PC-3 (cell line): ENCODE results near the gene SCUBE1. TPM values are rescaled to one million over a fixed set of nuclear protein-coding genes. Genes with fewer than 3 reads are reported as not detected.
A peak's percentile ranks its signal among the peaks of the same experiment; 100 is the strongest.

ENCODE experiments used
- ATAC-seq: fragments of 200-7000 bp; cut with Tn5 transposase; 2 replicates; pipeline ENCODE4 v1.9.1; 2020; ENCODE audit warnings: mild to moderate bottlenecking, moderate library complexity
- BruUV-seq: library from RNA; stranded (reverse); fragments of 400-500 nt; replicated peaks from 2 replicates; lab custom pipeline; 2021; lab: Mats Ljungman, UMichigan
- CTCF ChIA-PET: fragments of 300-600 bp; sonication (Branson Sonifier 250); formaldehyde crosslinking; loops from one replicate; lab custom pipeline; 2022; ENCODE audit warnings: antibody characterized with exemption; lab: Charles Lee
- POLR2A ChIA-PET: fragments of 300-600 bp; sonication (Branson Sonifier 250); formaldehyde crosslinking; loops from one replicate; lab custom pipeline; 2022; ENCODE audit warnings: antibody characterized with exemption; ENCODE audit not compliant: unreplicated experiment; lab: Charles Lee
- DNase-seq: peaks from one replicate; pipeline ENCODE4 v3.0.0-alpha.2; 2015
- H2AFZ ChIP-seq: fragments of 300-600 bp; sonication (generic); 2 replicates; pipeline ENCODE4 v1.6.0; 2016; ENCODE audit warnings: antibody characterized with exemption, low read length
- H3F3A ChIP-seq: fragments of 300-600 bp; sonication (generic); one replicate; pipeline ENCODE4 v1.6.0; 2017; ENCODE audit warnings: antibody characterized with exemption, low read length, control low read depth, mild to moderate bottlenecking; ENCODE audit not compliant: unreplicated experiment
- H3K27ac ChIP-seq: fragments of 300-600 bp; sonication (generic); 2 replicates; pipeline ENCODE4 v1.5.1; 2016; ENCODE audit warnings: mild to moderate bottlenecking, low read length
- H3K27me3 ChIP-seq: fragments of 300-600 bp; sonication (generic); 2 replicates; pipeline ENCODE4 v1.6.1; 2016; ENCODE audit warnings: low read length, mixed read lengths
- H3K36me3 ChIP-seq: fragments of 300-600 bp; sonication (generic); 2 replicates; pipeline ENCODE4 v1.6.1; 2016; ENCODE audit warnings: low read depth, mixed run types, low read length, mixed read lengths
- H3K4me1 ChIP-seq: fragments of 300-600 bp; sonication (generic); 2 replicates; pipeline ENCODE4 v1.5.1; 2016; ENCODE audit warnings: low read length; ENCODE audit not compliant: insufficient read depth
- H3K4me2 ChIP-seq: fragments of 300-600 bp; sonication (generic); 2 replicates; pipeline ENCODE4 v1.6.0; 2016; ENCODE audit warnings: low read length
- H3K4me3 ChIP-seq: fragments of 300-600 bp; sonication (generic); 2 replicates; pipeline ENCODE4 v1.5.1; 2016; ENCODE audit warnings: mild to moderate bottlenecking, low read length, mixed read lengths
- H3K79me2 ChIP-seq: fragments of 300-600 bp; sonication (generic); 2 replicates; pipeline ENCODE4 v1.6.1; 2017; ENCODE audit warnings: low read length, mixed read lengths
- H3K9ac ChIP-seq: fragments of 300-600 bp; sonication (generic); 2 replicates; pipeline ENCODE4 v1.6.0; 2016; ENCODE audit warnings: mild to moderate bottlenecking, low read length
- H3K9me2 ChIP-seq: fragments of 300-600 bp; sonication (generic); replicated peaks from 2 replicates; pipeline ENCODE4 v1.6.1; 2016; ENCODE audit warnings: mixed run types, low read length, mixed read lengths
- H3K9me3 ChIP-seq: fragments of 300-600 bp; sonication (generic); 2 replicates; pipeline ENCODE4 v1.6.1; 2016; ENCODE audit warnings: low read length, mixed read lengths
- H4K20me1 ChIP-seq: fragments of 300-600 bp; sonication (generic); 2 replicates; pipeline ENCODE4 v1.6.1; 2016; ENCODE audit warnings: low read length, mixed read lengths
- EZH2 ChIP-seq: fragments of 300-600 bp; sonication (generic); IDR thresholded peaks from one replicate; pipeline ENCODE4 v1.6.1; 2017; ENCODE audit warnings: antibody characterized with exemption, mild to moderate bottlenecking, low read length; ENCODE audit not compliant: unreplicated experiment
- EZH2phosphoT487 ChIP-seq: fragments of 300-600 bp; sonication (generic); IDR thresholded peaks from 2 replicates; pipeline ENCODE4 v1.6.1; 2018; ENCODE audit warnings: mild to moderate bottlenecking, antibody characterized with exemption, low read length, borderline replicate concordance
- intact Hi-C: fragments of 100-400 bp; cut with micrococcal nuclease; formaldehyde crosslinking; loops from 2 replicates; pipeline ENCODE4 v1.9.0; 2023
- total RNA-seq: library from RNA; depleted of rRNA; stranded (reverse); fragments of >200 nt; gene quantifications from 2 replicates; pipeline ENCODE4 v1.2.3, GENCODE V29; 2014
- TF ChIP-seq, protein P1 (sequence below): fragments of 300-600 bp; sonication (generic); conservative IDR thresholded peaks from 2 replicates; pipeline ENCODE4 v1.5.1; 2017; ENCODE audit warnings: antibody characterized with exemption, low read depth, mild to moderate bottlenecking, low read length

SCUBE1 gene
- total RNA-seq, 1 experiment from 2014 or later, result not detected

DNA sequence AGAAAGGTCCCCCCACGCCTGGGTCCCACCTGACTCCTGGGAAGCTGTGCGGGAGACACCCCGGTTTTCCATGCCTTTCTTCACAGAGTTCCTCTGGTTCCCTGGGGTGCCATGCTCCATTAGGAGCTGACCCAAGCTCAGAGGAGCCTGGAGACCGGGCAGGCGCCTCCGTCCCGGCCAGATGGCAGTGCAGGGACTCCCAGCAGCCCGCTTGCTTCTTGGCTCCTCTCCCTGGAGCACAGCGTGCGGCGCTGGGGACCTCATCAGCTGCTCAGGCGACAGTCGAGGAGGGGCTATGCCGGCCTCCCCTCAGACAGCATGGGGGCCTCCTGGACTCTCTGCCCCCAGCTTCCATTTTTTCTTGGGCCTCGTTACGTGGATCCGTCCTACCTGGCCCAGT, 143.1 kb downstream of the SCUBE1 start:
- POLR2A ChIA-PET, result no interaction called here
- no peaks in the 10 kb centered on the region for H3K79me2 ChIP-seq
- no peaks in the 10 kb centered on the region for H3K9me3 ChIP-seq
- no peaks in the 10 kb centered on the region for H3F3A ChIP-seq
- H3K4me1 ChIP-seq, result peaks cover 12% of the 10 kb centered on the region
- TF ChIP-seq EZH2phosphoT487 (no peak), EZH2 (no peak)
- TF ChIP-seq, protein P1, sequence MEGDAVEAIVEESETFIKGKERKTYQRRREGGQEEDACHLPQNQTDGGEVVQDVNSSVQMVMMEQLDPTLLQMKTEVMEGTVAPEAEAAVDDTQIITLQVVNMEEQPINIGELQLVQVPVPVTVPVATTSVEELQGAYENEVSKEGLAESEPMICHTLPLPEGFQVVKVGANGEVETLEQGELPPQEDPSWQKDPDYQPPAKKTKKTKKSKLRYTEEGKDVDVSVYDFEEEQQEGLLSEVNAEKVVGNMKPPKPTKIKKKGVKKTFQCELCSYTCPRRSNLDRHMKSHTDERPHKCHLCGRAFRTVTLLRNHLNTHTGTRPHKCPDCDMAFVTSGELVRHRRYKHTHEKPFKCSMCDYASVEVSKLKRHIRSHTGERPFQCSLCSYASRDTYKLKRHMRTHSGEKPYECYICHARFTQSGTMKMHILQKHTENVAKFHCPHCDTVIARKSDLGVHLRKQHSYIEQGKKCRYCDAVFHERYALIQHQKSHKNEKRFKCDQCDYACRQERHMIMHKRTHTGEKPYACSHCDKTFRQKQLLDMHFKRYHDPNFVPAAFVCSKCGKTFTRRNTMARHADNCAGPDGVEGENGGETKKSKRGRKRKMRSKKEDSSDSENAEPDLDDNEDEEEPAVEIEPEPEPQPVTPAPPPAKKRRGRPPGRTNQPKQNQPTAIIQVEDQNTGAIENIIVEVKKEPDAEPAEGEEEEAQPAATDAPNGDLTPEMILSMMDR, result no peak
- intact Hi-C loops, result no loop called here
- CTCF ChIA-PET, result no interaction called here
- no peak overlapping the region for H2AFZ ChIP-seq
- H3K36me3 ChIP-seq, result no peaks in the 10 kb centered on the region
- no peak overlapping the region for H3K9ac ChIP-seq
- H4K20me1 ChIP-seq, result no peaks in the 10 kb centered on the region
- no peaks in the 10 kb centered on the region for H3K27me3 ChIP-seq
- BruUV-seq, result no TSS peak
- no peak overlapping the region for H3K4me2 ChIP-seq
- ATAC-seq (no peak), DNase-seq (no peak)
- H3K27ac ChIP-seq, result no peak overlapping the region
- no peaks in the 10 kb centered on the region for H3K9me2 ChIP-seq
- H3K4me3 ChIP-seq, result no peak overlapping the region

DNA sequence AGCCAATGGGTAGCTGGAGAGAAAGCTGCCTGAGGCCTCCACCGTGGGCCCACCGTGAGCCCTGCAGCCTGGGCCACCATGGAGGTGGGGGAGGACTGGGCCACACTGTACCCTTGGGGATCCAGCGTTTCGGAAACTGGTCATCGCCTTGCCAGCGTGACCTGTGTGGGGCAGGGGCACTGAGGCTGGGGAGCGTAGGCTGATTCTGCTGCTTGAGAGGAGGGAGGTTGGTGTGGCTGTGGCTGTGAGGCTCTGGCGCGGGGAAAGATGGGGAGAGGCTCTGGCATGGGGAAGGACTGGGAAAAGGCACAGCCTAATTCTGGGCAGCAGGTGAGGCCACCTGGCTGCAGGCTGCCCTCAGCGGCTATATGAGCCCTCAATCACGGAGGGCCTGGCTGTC, 143.6 kb downstream of the SCUBE1 start:
- no peak for DNase-seq
- ChIA-PET CTCF (no interaction called here), POLR2A (no interaction called here)
- H3K9ac ChIP-seq, result no peak overlapping the region
- no peak overlapping the region for H3K27ac ChIP-seq
- no peak overlapping the region for H3K4me3 ChIP-seq
- H3K36me3 ChIP-seq, result no peaks in the 10 kb centered on the region
- H3K9me2 ChIP-seq, result no peaks in the 10 kb centered on the region
- intact Hi-C loops, result no loop called here
- H3K9me3 ChIP-seq, result no peaks in the 10 kb centered on the region
- H3K4me1 ChIP-seq, result peaks cover 12% of the 10 kb centered on the region
- no peaks in the 10 kb centered on the region for H3K27me3 ChIP-seq
- no peaks in the 10 kb centered on the region for H3F3A ChIP-seq
- no peaks in the 10 kb centered on the region for H4K20me1 ChIP-seq
- H3K4me2 ChIP-seq, result peak overlapping the region; percentile 17; the same call in 1 of the 2 replicates
- TF ChIP-seq EZH2phosphoT487, result no peak
- no peak for TF ChIP-seq EZH2
- TF ChIP-seq, protein P1, result no peak
- H3K79me2 ChIP-seq, result no peaks in the 10 kb centered on the region
- BruUV-seq, result no TSS peak
- H2AFZ ChIP-seq, result no peak overlapping the region
- no peak for ATAC-seq

DNA sequence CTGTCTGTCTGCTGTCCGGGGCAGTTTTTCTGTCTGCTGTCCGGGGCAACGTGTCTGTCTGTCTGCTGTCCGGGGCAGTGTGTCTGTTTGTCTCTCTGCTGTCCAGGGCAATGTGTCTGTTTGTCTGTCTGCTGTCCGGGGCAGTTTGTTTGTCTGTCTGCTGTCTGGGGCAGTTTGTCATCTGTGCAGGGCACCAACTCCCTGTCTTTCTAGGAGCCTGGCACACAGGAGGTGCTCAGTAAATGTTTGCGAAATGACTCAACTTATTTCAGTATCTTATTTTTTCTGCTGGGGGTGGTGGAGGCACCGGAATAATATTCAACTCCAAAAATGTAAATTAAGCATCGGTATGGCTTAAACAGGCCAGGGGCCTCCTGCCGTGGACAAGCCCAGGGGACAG, 144.2 kb downstream of the SCUBE1 start:
- DNase-seq, result peak; percentile 64
- Histone ChIP-seq H3K9me3 (no peaks in the 10 kb centered on the region), H2AFZ (no peak overlapping the region), H3K4me3 (no peak overlapping the region), H3K4me1 (peaks cover 12% of the 10 kb centered on the region), H3K9me2 (no peaks in the 10 kb centered on the region), H3K27ac (no peak overlapping the region), H3K36me3 (no peaks in the 10 kb centered on the region), H3K79me2 (no peaks in the 10 kb centered on the region), H3K9ac (no peak overlapping the region), H3F3A (no peaks in the 10 kb centered on the region), H4K20me1 (no peaks in the 10 kb centered on the region), H3K4me2 (peak overlapping the region; percentile 17; the same call in 1 of the 2 replicates), H3K27me3 (no peaks in the 10 kb centered on the region)
- intact Hi-C loops, result no loop called here
- TF ChIP-seq, protein P1, result no peak
- TF ChIP-seq EZH2phosphoT487 (no peak), EZH2 (no peak)
- BruUV-seq, result no TSS peak
- ChIA-PET CTCF (no interaction called here), POLR2A (no interaction called here)
- ATAC-seq, result peak; percentile 91
